Measurements from ENCODE around the gene HDAC9. TPM values are rescaled to one million over a fixed set of nuclear protein-coding genes. Genes with fewer than 3 reads are reported as not detected.

HDAC9 gene
- total RNA-seq, 4 donors from 2014 or later = 51.2 to 194 (median 106) TPM

DNA sequence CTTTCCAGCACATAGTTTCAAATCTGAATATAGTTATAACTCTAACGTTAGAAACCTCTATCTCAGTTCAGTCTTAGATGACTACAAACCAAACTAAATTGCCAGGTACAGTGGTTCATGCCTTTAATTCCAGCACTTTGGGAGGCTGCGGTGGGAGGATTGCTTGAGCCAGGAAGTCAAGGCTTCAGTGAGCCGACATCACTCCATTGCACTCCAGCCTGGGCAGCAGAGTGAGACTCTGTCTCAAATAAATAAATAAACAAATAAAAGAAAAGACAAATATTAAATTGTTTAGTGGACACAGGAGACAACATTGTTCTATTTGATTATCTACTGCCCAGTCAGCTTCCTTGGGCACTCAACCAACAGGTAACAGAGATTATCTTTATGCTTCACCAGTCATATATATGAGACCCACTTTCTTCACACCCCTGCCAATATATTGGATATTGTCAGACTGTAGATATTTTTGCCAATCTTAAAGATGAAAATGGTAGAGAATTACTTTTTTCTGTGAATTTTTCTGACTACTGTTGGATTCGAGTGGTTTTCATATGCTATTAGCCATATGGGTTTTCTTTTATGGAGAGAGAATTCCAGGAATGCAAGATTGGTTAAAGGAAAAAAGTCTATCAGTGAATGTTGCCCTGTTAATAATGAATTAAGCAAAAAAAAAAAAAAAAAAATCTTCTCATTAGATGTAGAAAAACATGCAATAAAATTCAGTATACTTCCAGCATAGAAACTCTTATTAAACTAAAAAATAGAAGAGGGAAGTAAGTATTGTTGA lies 16.0 kb downstream of the HDAC9 start:
- H3K9me3 ChIP-seq = no peaks in the 10 kb centered on the region
- no peak for ATAC-seq
- H3K27ac ChIP-seq = no peak overlapping the region
- TF ChIP-seq EP300 (IDR thresholded peaks at IDR 0.05) (no peak), POLR2AphosphoS5 (IDR thresholded peaks at IDR 0.05) (no peak), POLR2A (IDR thresholded peaks at IDR 0.05) (no peak)
- TF ChIP-seq, protein P1, sequence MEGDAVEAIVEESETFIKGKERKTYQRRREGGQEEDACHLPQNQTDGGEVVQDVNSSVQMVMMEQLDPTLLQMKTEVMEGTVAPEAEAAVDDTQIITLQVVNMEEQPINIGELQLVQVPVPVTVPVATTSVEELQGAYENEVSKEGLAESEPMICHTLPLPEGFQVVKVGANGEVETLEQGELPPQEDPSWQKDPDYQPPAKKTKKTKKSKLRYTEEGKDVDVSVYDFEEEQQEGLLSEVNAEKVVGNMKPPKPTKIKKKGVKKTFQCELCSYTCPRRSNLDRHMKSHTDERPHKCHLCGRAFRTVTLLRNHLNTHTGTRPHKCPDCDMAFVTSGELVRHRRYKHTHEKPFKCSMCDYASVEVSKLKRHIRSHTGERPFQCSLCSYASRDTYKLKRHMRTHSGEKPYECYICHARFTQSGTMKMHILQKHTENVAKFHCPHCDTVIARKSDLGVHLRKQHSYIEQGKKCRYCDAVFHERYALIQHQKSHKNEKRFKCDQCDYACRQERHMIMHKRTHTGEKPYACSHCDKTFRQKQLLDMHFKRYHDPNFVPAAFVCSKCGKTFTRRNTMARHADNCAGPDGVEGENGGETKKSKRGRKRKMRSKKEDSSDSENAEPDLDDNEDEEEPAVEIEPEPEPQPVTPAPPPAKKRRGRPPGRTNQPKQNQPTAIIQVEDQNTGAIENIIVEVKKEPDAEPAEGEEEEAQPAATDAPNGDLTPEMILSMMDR (IDR thresholded peaks at IDR 0.05) = no peak
- H3K36me3 ChIP-seq = no peaks in the 10 kb centered on the region
- WGBS, 2 donors (ENCODE audit: low coverage in 1 of 2) = 84 to 95% methylated on average over 4 of the region's 4 CpGs
- no peak overlapping the region for H3K4me3 ChIP-seq
- H3K4me1 ChIP-seq = peaks cover 0 to 19% (median 5%) of the 10 kb centered on the region in 3 donors
- H3K27me3 ChIP-seq = no peaks in the 10 kb centered on the region

GRCh38 chr7:18513343-18513742 lies 17.8 kb downstream of the HDAC9 start:
- TF ChIP-seq, protein P1 (IDR thresholded peaks at IDR 0.05) = no peak
- TF ChIP-seq POLR2A (IDR thresholded peaks at IDR 0.05) = no peak
- no peak for TF ChIP-seq POLR2AphosphoS5 (IDR thresholded peaks at IDR 0.05)
- no peak for TF ChIP-seq EP300 (IDR thresholded peaks at IDR 0.05)
- peaks cover 0 to 17% (median 5%) of the 10 kb centered on the region in 3 donors for H3K4me1 ChIP-seq
- no peak for ATAC-seq
- H3K36me3 ChIP-seq = no peaks in the 10 kb centered on the region
- 88% methylated on average over 1 of the region's 1 CpG; no CpG with 5 or more reads in 1 of the 2 donors for WGBS, 2 donors (ENCODE audit: low coverage in 1 of 2)
- no peaks in the 10 kb centered on the region for H3K27me3 ChIP-seq
- H3K27ac ChIP-seq = no peak overlapping the region
- no peak overlapping the region for H3K4me3 ChIP-seq
- H3K9me3 ChIP-seq = no peaks in the 10 kb centered on the region

GRCh38 chr7:18515067-18515466 lies 19.5 kb downstream of the HDAC9 start:
- whole genome bisulfite sequencing, 2 donors (ENCODE audit: low coverage in 1 of 2) = 44 to 48% methylated on average over 1 to 2 of the region's 2 CpGs

GRCh38 chr7:18517646-18518045 lies 22.1 kb downstream of the HDAC9 start:
- Histone ChIP-seq H3K9me3 (no peaks in the 10 kb centered on the region), H3K4me3 (no peak overlapping the region), H3K27ac (no peak overlapping the region), H3K27me3 (no peaks in the 10 kb centered on the region), H3K4me1 (no peaks in the 10 kb centered on the region), H3K36me3 (no peaks in the 10 kb centered on the region)
- TF ChIP-seq POLR2AphosphoS5 (IDR thresholded peaks at IDR 0.05) (no peak), EP300 (IDR thresholded peaks at IDR 0.05) (no peak), POLR2A (IDR thresholded peaks at IDR 0.05) (no peak)
- TF ChIP-seq, protein P1 (IDR thresholded peaks at IDR 0.05) = no peak
- WGBS, 2 donors (ENCODE audit: low coverage in 1 of 2) = 67 to 76% methylated on average over 2 of the region's 2 CpGs
- no peak for ATAC-seq

More at GRCh38 chr7:18515067-18515466, 19.5 kb downstream of the HDAC9 start:
- H3K27ac ChIP-seq = no peak overlapping the region
- H3K4me3 ChIP-seq = no peak overlapping the region
- H3K9me3 ChIP-seq = no peaks in the 10 kb centered on the region
- peaks cover 0 to 1% (median 0%) of the 10 kb centered on the region in 3 donors for H3K4me1 ChIP-seq
- no peaks in the 10 kb centered on the region for H3K36me3 ChIP-seq
- no peak for ATAC-seq
- H3K27me3 ChIP-seq = no peaks in the 10 kb centered on the region
- no peak for TF ChIP-seq POLR2AphosphoS5 (IDR thresholded peaks at IDR 0.05)
- no peak for TF ChIP-seq EP300 (IDR thresholded peaks at IDR 0.05)
- TF ChIP-seq, protein P1 (IDR thresholded peaks at IDR 0.05) = no peak
- no peak for TF ChIP-seq POLR2A (IDR thresholded peaks at IDR 0.05)

DNA sequence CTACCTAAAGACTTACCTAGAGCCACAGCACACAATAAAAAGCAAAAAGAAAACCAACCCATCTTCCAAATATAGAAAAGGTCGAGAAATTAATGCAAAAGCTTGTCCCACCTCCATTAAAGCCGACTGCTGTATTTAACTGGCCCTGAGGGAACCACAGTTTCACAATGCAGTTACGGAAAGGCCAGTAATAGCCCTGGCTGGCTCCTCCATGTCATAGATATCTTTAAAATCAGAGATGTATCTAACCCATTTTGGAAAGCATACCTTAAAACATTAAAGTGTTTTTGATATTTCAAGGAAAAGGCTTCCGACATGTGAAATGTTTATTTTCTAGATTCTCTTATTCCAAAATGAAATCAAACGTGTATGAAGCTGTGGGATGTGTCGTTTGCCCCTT lies 23.0 kb downstream of the HDAC9 start:
- no peaks in the 10 kb centered on the region for H3K36me3 ChIP-seq
- WGBS, 2 donors (ENCODE audit: low coverage in 1 of 2) = 90 to 95% methylated on average over 5 to 6 of the region's 6 CpGs
- no peak for TF ChIP-seq POLR2A (IDR thresholded peaks at IDR 0.05)
- TF ChIP-seq EP300 (IDR thresholded peaks at IDR 0.05) = no peak
- TF ChIP-seq, protein P1 (IDR thresholded peaks at IDR 0.05) = no peak
- no peak for TF ChIP-seq POLR2AphosphoS5 (IDR thresholded peaks at IDR 0.05)
- H3K4me1 ChIP-seq = no peaks in the 10 kb centered on the region
- H3K27me3 ChIP-seq = no peaks in the 10 kb centered on the region
- H3K4me3 ChIP-seq = no peak overlapping the region
- H3K27ac ChIP-seq = no peak overlapping the region
- no peaks in the 10 kb centered on the region for H3K9me3 ChIP-seq
- ATAC-seq = no peak

Data from gastroesophageal sphincter (tissue), 4 donors.